ENCODE results near the gene COQ4.

DNA sequence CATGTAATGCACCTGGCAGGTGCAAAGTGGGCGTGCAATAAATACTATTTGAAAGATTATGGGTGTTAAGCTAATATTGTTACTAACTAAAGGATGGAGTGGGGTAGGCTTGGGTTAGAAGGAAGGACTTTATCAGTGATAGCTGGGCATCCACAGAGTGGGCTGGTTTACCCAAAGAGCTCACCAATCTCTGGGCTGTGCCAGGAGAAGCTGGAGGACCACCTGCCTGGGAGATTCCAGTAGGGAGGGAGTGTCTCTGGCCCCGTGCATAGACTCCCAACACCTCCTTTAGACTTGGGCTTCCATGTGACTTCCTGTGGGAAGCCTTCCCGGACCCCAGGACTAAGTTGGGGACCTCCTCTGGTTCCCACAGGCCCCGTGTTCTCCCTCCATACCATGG is 42.9 kb downstream of the COQ4 start:
- TF ChIP-seq CTCF (IDR thresholded peaks at IDR 0.05) = no peak
- no peak for TF ChIP-seq ZFX (IDR thresholded peaks at IDR 0.05; ENCODE audit: borderline replicate concordance)
